ENCODE results near the gene TMEM267.
"Not testable (repeated sequence)": the region's sequence is repeated elsewhere in the genome, so short reads cannot be mapped to it uniquely, and the experiment has no call there.

TMEM267 gene

GRCh38 chr5:43514816-43515677, 31.4 kb upstream of the TMEM267 start, which contains the start of gene C5orf34:
Gene C5orf34 (minus strand): TSS chr5:43515148. CDS start chr5:43509339, 5,809 bp downstream.
- peaks cover 12 to 21% of the 10 kb centered on the region in 2 experiments for H3K4me1 ChIP-seq (ENCODE audit: control insufficient read depth in 1 of 2, insufficient read depth in 1 of 2, low read depth in 1 of 2, low read length in 1 of 2)
- no peaks in the 10 kb centered on the region for H3K9me3 ChIP-seq
- H3K4me3 ChIP-seq (ENCODE audit: low read depth in 1 of 2, low read length in 1 of 2): peak within 1 kb of the TSS; percentile 66 to 72
- no peaks in the 10 kb centered on the region for H3K27me3 ChIP-seq
- TF ChIP-seq CTCF (IDR thresholded peaks at IDR 0.05): no peak
- peak within 1 kb of the TSS; percentile 69 for H3K27ac ChIP-seq
- H3K36me3 ChIP-seq: no peaks in the 10 kb centered on the region

- no peaks in the 10 kb centered on the region for H3K9me3 ChIP-seq
- H3K4me1 ChIP-seq (ENCODE audit: control insufficient read depth in 1 of 2, insufficient read depth in 1 of 2, low read depth in 1 of 2, low read length in 1 of 2): peaks cover 12 to 21% of the 10 kb centered on the region in 2 experiments
- peak overlapping the region; percentile 66 to 72 for H3K4me3 ChIP-seq (ENCODE audit: low read depth in 1 of 2, low read length in 1 of 2)
- TF ChIP-seq CTCF (IDR thresholded peaks at IDR 0.05): no peak
- H3K27me3 ChIP-seq: no peaks in the 10 kb centered on the region
- no peaks in the 10 kb centered on the region for H3K36me3 ChIP-seq
- H3K27ac ChIP-seq: peak overlapping the region; percentile 69
Observed at GRCh38 chr5:43514471-43514815, 30.8 kb upstream of the TMEM267 start.

GRCh38 chr5:43514025-43514424, 30.4 kb upstream of the TMEM267 start:
- peak overlapping the region in 1 of 2 experiments; percentile 72 for H3K4me3 ChIP-seq (ENCODE audit: low read depth in 1 of 2, low read length in 1 of 2)

GRCh38 chr5:43511062-43511461, 27.4 kb upstream of the TMEM267 start:
- H3K4me3 ChIP-seq (ENCODE audit: low read depth in 1 of 2, low read length in 1 of 2); H3K27me3 ChIP-seq; H3K36me3 ChIP-seq; H3K27ac ChIP-seq; H3K9me3 ChIP-seq: not testable (repeated sequence)
- peaks cover 12 to 21% of the 10 kb centered on the region in 2 experiments for H3K4me1 ChIP-seq (ENCODE audit: control insufficient read depth in 1 of 2, insufficient read depth in 1 of 2, low read depth in 1 of 2, low read length in 1 of 2)

More at GRCh38 chr5:43514025-43514424, 30.4 kb upstream of the TMEM267 start:
- no peak for TF ChIP-seq CTCF (IDR thresholded peaks at IDR 0.05)
- no peaks in the 10 kb centered on the region for H3K27me3 ChIP-seq
- H3K36me3 ChIP-seq: no peaks in the 10 kb centered on the region
- H3K4me1 ChIP-seq (ENCODE audit: control insufficient read depth in 1 of 2, insufficient read depth in 1 of 2, low read depth in 1 of 2, low read length in 1 of 2): peaks cover 12 to 21% of the 10 kb centered on the region in 2 experiments
- H3K27ac ChIP-seq: no peak overlapping the region
- no peaks in the 10 kb centered on the region for H3K9me3 ChIP-seq

- no peaks in the 10 kb centered on the region for H3K4me1 ChIP-seq (ENCODE audit: control insufficient read depth in 1 of 2, insufficient read depth in 1 of 2, low read depth in 1 of 2, low read length in 1 of 2)
- H3K9me3 ChIP-seq: no peaks in the 10 kb centered on the region
Observed at GRCh38 chr5:43498581-43498980, 14.9 kb upstream of the TMEM267 start.

More at GRCh38 chr5:43498581-43498980, 14.9 kb upstream of the TMEM267 start:
- H3K27ac ChIP-seq: no peak overlapping the region
- no peak overlapping the region for H3K4me3 ChIP-seq (ENCODE audit: low read depth in 1 of 2, low read length in 1 of 2)
- H3K27me3 ChIP-seq: no peaks in the 10 kb centered on the region
- no peak for TF ChIP-seq CTCF (IDR thresholded peaks at IDR 0.05)
- H3K36me3 ChIP-seq: no peaks in the 10 kb centered on the region
